H1 (cell line): ENCODE measurements around the gene AMOTL2. TPM values are rescaled to one million over a fixed set of nuclear protein-coding genes. Genes with fewer than 3 reads are reported as not detected.

Experiments
- CTCF ChIA-PET: fragments of 300-600 bp; sonication (Branson Sonifier 250); formaldehyde crosslinking; loops from one replicate; lab custom pipeline; 2021; ENCODE audit not compliant: partially characterized antibody; lab: Charles Lee
- POLR2A ChIA-PET: fragments of 300-600 bp; sonication (Branson Sonifier 250); formaldehyde crosslinking; loops from one replicate; lab custom pipeline; 2021; ENCODE audit warnings: inconsistent platforms; ENCODE audit not compliant: partially characterized antibody; lab: Charles Lee
- DNase-seq, 2 experiments: peaks; one replicate each; pipeline versions ENCODE4 v3.0.0 to v3.0.0-alpha.2; 2010 to 2022; ENCODE audit warnings: low spot score in 2 of 2, low read depth in 1 of 2, mixed read lengths in 1 of 2
- FAIRE-seq: peaks from 2 replicates; lab custom pipeline; 2011; peaks lifted over from hg19 to GRCh38; lab: Jason Lieb, UNC
- H2AFZ ChIP-seq: 2 replicates; pipeline ENCODE4 v1.8.1; 2012; ENCODE audit warnings: low read length, inconsistent platforms
- H2AK5ac ChIP-seq: 2 replicates; pipeline ENCODE4 v1.6.1; 2013; ENCODE audit warnings: low read depth, low read length
- H2BK120ac ChIP-seq: replicated peaks from 2 replicates; pipeline ENCODE3; 2013; ENCODE audit warnings: low read depth, low read length, inconsistent platforms
- H2BK12ac ChIP-seq: 2 replicates; pipeline ENCODE4 v1.6.1; 2013; ENCODE audit warnings: low read depth, low read length
- H2BK15ac ChIP-seq: 2 replicates; pipeline ENCODE4 v1.6.1; 2013; ENCODE audit warnings: low read length
- H2BK20ac ChIP-seq: 2 replicates; pipeline ENCODE4 v1.6.1; 2013; ENCODE audit warnings: low read length
- H2BK5ac ChIP-seq: 2 replicates; pipeline ENCODE4 v1.6.1; 2013; ENCODE audit warnings: low read depth, low read length
- H3K14ac ChIP-seq: 2 replicates; pipeline ENCODE4 v1.6.1; 2013; ENCODE audit warnings: inconsistent platforms; ENCODE audit not compliant: insufficient read length
- H3K18ac ChIP-seq: 2 replicates; pipeline ENCODE4 v1.6.1; 2013; ENCODE audit warnings: low read length; ENCODE audit errors: extremely low read depth
- H3K23ac ChIP-seq: 2 replicates; pipeline ENCODE4 v1.6.1; 2013; ENCODE audit warnings: inconsistent platforms; ENCODE audit not compliant: insufficient read length
- H3K23me2 ChIP-seq: 2 replicates; pipeline ENCODE4 v1.6.1; 2013; ENCODE audit warnings: low read depth, low read length
- H3K27ac ChIP-seq: 2 replicates; pipeline ENCODE4 v1.6.1; 2011; ENCODE audit warnings: low read depth, low read length, inconsistent platforms
- H3K27me3 ChIP-seq, 4 experiments: replicated peaks in 1 of 4; 1 replicate in 1 of 4; 2 replicates in 3 of 4; pipeline versions ENCODE4 v1.6.1 to v1.8.1; 2011 to 2013; ENCODE audit warnings: low read length in 3 of 4, mild to moderate bottlenecking in 3 of 4, inconsistent platforms in 2 of 4, mixed read lengths in 2 of 4, moderate library complexity in 1 of 4; ENCODE audit not compliant: control insufficient read depth in 3 of 4, insufficient read depth in 3 of 4; ENCODE audit errors: extremely low read depth in 1 of 4
- H3K36me3 ChIP-seq, 4 experiments: 2 replicates each; pipeline versions ENCODE4 v1.6.1 to v1.8.1; 2011 to 2013; ENCODE audit warnings: mild to moderate bottlenecking in 4 of 4, low read length in 3 of 4, moderate library complexity in 2 of 4, control low read depth in 1 of 4, inconsistent platforms in 1 of 4; ENCODE audit not compliant: insufficient read depth in 4 of 4, control insufficient read depth in 2 of 4
- H3K4ac ChIP-seq: replicated peaks from 2 replicates; pipeline ENCODE3; 2013; ENCODE audit warnings: low read length, low read depth, mixed read lengths, inconsistent platforms; ENCODE audit not compliant: insufficient read length
- H3K4me1 ChIP-seq, 4 experiments: replicated peaks in 1 of 4; 1 replicate in 1 of 4; 2 replicates in 3 of 4; pipeline versions ENCODE4 v1.6.1 to v1.8.1; 2011 to 2013; ENCODE audit warnings: low read length in 3 of 4, inconsistent platforms in 2 of 4, mixed read lengths in 1 of 4; ENCODE audit not compliant: insufficient read depth in 4 of 4, control insufficient read depth in 3 of 4
- H3K4me2 ChIP-seq, 2 experiments: 2 replicates each; pipeline versions ENCODE4 v1.6.1 to v1.8.1; 2011 to 2013; ENCODE audit warnings: low read depth in 2 of 2, low read length in 2 of 2, control low read depth in 1 of 2, inconsistent platforms in 1 of 2, mild to moderate bottlenecking in 1 of 2; ENCODE audit not compliant: insufficient read depth in 1 of 2
- H3K4me3 ChIP-seq, 4 experiments: fragments of 200-600, 300-600 bp in 1 of 4; sonication (generic), shearing (Covaris generic), sonication (Bioruptor Twin) in 1 of 4; 2 replicates each; pipeline versions ENCODE4 v1.5.1 to v1.8.1; 2011 to 2016; ENCODE audit warnings: low read length in 4 of 4, low read depth in 3 of 4, control low read depth in 2 of 4, inconsistent platforms in 2 of 4, mild to moderate bottlenecking in 2 of 4, mixed read lengths in 1 of 4, moderate library complexity in 1 of 4; ENCODE audit not compliant: insufficient read depth in 2 of 4; ENCODE audit errors: extremely low read depth in 1 of 4
- H3K56ac ChIP-seq: replicated peaks from 2 replicates; pipeline ENCODE3; 2013; ENCODE audit warnings: low read depth, mild to moderate bottlenecking, mixed read lengths, low read length, inconsistent platforms; ENCODE audit not compliant: insufficient read length
- H3K79me1 ChIP-seq: 2 replicates; pipeline ENCODE4 v1.6.1; 2013; ENCODE audit warnings: low read depth, low read length, control low read depth
- H3K79me2 ChIP-seq, 2 experiments: 2 replicates each; pipeline versions ENCODE4 v1.6.1 to v1.8.1; 2012 to 2013; ENCODE audit warnings: low read length in 2 of 2, mild to moderate bottlenecking in 2 of 2, inconsistent platforms in 1 of 2; ENCODE audit not compliant: insufficient read depth in 2 of 2, control insufficient read depth in 1 of 2
- H3K9ac ChIP-seq, 4 experiments: replicated peaks in 1 of 4; 1 replicate in 1 of 4; 2 replicates in 3 of 4; pipeline versions ENCODE4 v1.6.1 to v1.8.1; 2011 to 2013; ENCODE audit warnings: low read depth in 3 of 4, low read length in 3 of 4, control low read depth in 2 of 4, mild to moderate bottlenecking in 2 of 4, moderate library complexity in 2 of 4, inconsistent platforms in 1 of 4; ENCODE audit errors: extremely low read depth in 1 of 4
- H3K9me3 ChIP-seq, 2 experiments: 2 replicates each; pipeline versions ENCODE4 v1.6.1 to v1.8.1; 2012 to 2013; ENCODE audit warnings: mild to moderate bottlenecking in 2 of 2, moderate library complexity in 2 of 2, control low read depth in 1 of 2, inconsistent platforms in 1 of 2, low read depth in 1 of 2, low read length in 1 of 2, mixed read lengths in 1 of 2; ENCODE audit not compliant: insufficient read depth in 2 of 2
- H4K20me1 ChIP-seq, 2 experiments: replicated peaks in 1 of 2; 2 replicates each; pipeline versions ENCODE3 to v1.8.1; 2011 to 2013; ENCODE audit warnings: inconsistent platforms in 2 of 2, low read length in 2 of 2, mild to moderate bottlenecking in 1 of 2; ENCODE audit not compliant: insufficient read depth in 2 of 2, control insufficient read depth in 1 of 2
- H4K5ac ChIP-seq: 2 replicates; pipeline ENCODE4 v1.6.1; 2013; ENCODE audit warnings: low read length, low read depth, mixed read lengths, inconsistent platforms; ENCODE audit not compliant: insufficient read length
- H4K8ac ChIP-seq: 2 replicates; pipeline ENCODE4 v1.8.0; 2013; ENCODE audit warnings: mild to moderate bottlenecking, moderate library complexity, low read length, inconsistent platforms; ENCODE audit not compliant: insufficient read depth; ENCODE audit errors: extremely low read depth
- H4K91ac ChIP-seq: replicated peaks from 2 replicates; pipeline ENCODE3; 2013; ENCODE audit warnings: low read length, mixed read lengths, inconsistent platforms; ENCODE audit not compliant: insufficient read length
- BACH1 ChIP-seq: IDR thresholded peaks from 2 replicates; pipeline ENCODE4 v1.6.1; 2012; ENCODE audit warnings: low read length, improper control_type of control experiment
- BRCA1 ChIP-seq: IDR thresholded peaks from 2 replicates; pipeline ENCODE4 v1.6.1; 2012; ENCODE audit warnings: low read depth, low read length, improper control_type of control experiment
- CHD1 ChIP-seq: IDR thresholded peaks from 2 replicates; pipeline ENCODE4 v1.6.1; 2012; ENCODE audit warnings: low read depth, low read length, improper control_type of control experiment
- CREB1 ChIP-seq: IDR thresholded peaks from 2 replicates; pipeline ENCODE4 v1.6.1; 2012; ENCODE audit warnings: inconsistent platforms
- JUND ChIP-seq: IDR thresholded peaks from 2 replicates; pipeline ENCODE4 v1.6.1; 2011; ENCODE audit warnings: mild to moderate bottlenecking, improper control_type of control experiment, low read length
- KDM1A ChIP-seq: fragments of 200-600, 300-600 bp; sonication (generic); IDR thresholded peaks from 2 replicates; pipeline ENCODE4 v1.7.1; 2016; ENCODE audit warnings: mild to moderate bottlenecking, low read length, borderline replicate concordance
- MAFK ChIP-seq: IDR thresholded peaks from 2 replicates; pipeline ENCODE4 v1.6.1; 2012; ENCODE audit warnings: low read depth, mild to moderate bottlenecking, improper control_type of control experiment, low read length
- RXRA ChIP-seq: IDR thresholded peaks from 2 replicates; pipeline ENCODE4 v1.6.1; 2011; ENCODE audit warnings: low read depth, mild to moderate bottlenecking, low read length, moderate library complexity; ENCODE audit not compliant: insufficient read depth
- SIN3A ChIP-seq, 2 experiments: IDR thresholded peaks in 1 of 2; conservative IDR thresholded peaks in 1 of 2; 2 replicates each; pipeline ENCODE4 v1.6.1; 2011 to 2012; ENCODE audit warnings: low read length in 2 of 2, improper control_type of control experiment in 1 of 2, low read depth in 1 of 2, mild to moderate bottlenecking in 1 of 2
- SP2 ChIP-seq: IDR thresholded peaks from 2 replicates; pipeline ENCODE4 v1.6.1; 2012; ENCODE audit warnings: mild to moderate bottlenecking, low read length, inconsistent platforms
- SRF ChIP-seq: IDR thresholded peaks from 2 replicates; pipeline ENCODE4 v1.6.1; 2011; ENCODE audit warnings: mild to moderate bottlenecking, low read depth, low read length, moderate library complexity
- WGBS, 2 experiments: shearing (Covaris generic) in 1 of 2; methylation state at CpG; one replicate each; pipeline versions ENCODE4 v1.1.6 to v1.1.7; 2013 to 2015; ENCODE audit warnings: low lambda C conversion rate in 2 of 2, mixed read lengths in 2 of 2, inconsistent platforms in 1 of 2, low coverage in 1 of 2, missing lambda C conversion rate in 1 of 2; ENCODE audit not compliant: insufficient replicate concordance in 2 of 2, insufficient coverage in 1 of 2, insufficient read length in 1 of 2; ENCODE audit errors: extremely low coverage in 1 of 2, missing lambda C conversion rate in 1 of 2; 5-methylcytosine and 5-hydroxymethylcytosine counted together
- polyA plus RNA-seq, 7 experiments: library from polyadenylated mRNA; depleted of rRNA in 3 of 7; stranded (reverse) in 5 of 7; unstranded in 2 of 7; fragments of >200 nt in 5 of 7; fragments of 200-250 nt in 2 of 7; gene quantifications; 1 replicate in 5 of 7; 2 replicates in 1 of 7; 4 replicates in 1 of 7; pipeline versions ENCODE4 v1.2.1 to v1.2.3, GENCODE V29; 2011 to 2013; ENCODE audit warnings: missing spikeins in 2 of 7, mixed read lengths in 2 of 7
- total RNA-seq: library from RNA; stranded (reverse); fragmentation: NEBNext Ultra II Directional; extraction: Animal tissue kit (Norgen Biotek cat#: 25700); gene quantifications from 2 replicates; pipeline ENCODE4 v1.2.1, GENCODE V29; 2021
- TF ChIP-seq, protein P1 (sequence below): IDR thresholded peaks from 2 replicates; pipeline ENCODE4 v1.6.1; 2012; ENCODE audit warnings: inconsistent platforms

Gene AMOTL2
- total and polyA plus RNA-seq, 2 of the 8 experiments (the other 6 are each of a cell fraction or from before 2014, with no cell fraction given): 19.0 to 63.7 TPM

DNA sequence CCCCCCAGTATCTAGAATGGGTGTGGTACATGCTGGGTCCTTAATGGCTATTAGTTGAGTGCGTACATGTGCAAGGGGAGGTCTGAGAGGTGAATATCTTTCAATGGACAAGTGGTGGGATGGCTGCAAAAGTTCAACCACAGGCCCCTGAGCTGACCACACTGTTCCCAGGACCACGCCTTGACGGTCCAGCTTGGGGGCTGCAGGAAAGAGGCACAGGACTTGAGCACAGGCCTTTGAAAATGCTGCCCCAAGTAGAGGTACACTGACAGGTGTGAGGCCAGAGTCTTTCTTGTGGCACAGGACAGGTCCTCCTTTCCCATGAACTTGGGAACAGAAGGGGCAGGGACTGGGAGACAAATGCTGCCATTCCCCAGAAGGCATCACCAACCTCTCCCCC is 24.0 kb downstream of the AMOTL2 start:
- H4K5ac ChIP-seq: no peak overlapping the region
- CTCF ChIA-PET: interaction anchor here (1.0 to 4.0 kb wide), 7 partner anchors 10 to 105 kb away, joined by 3 to 18 read pairs (median 4); no protein-coding TSS in a partner anchor

More for the DNA sequence above, 24.0 kb downstream of the AMOTL2 start:
- TF ChIP-seq MAFK: no peak
- TF ChIP-seq SIN3A (conservative IDR thresholded peaks at IDR 0.05 in 1 of 2, IDR thresholded peaks at IDR 0.05 in 1 of 2; ENCODE audit: low read depth in 1 of 2, low read length in 2 of 2): no peak
- TF ChIP-seq CREB1: no peak
- no peak for TF ChIP-seq RXRA
- no peak for TF ChIP-seq SRF
- no peak for TF ChIP-seq CHD1
- TF ChIP-seq KDM1A: no peak
- no peak for TF ChIP-seq JUND
- TF ChIP-seq SP2: no peak
- TF ChIP-seq, protein P1, sequence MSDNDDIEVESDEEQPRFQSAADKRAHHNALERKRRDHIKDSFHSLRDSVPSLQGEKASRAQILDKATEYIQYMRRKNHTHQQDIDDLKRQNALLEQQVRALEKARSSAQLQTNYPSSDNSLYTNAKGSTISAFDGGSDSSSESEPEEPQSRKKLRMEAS: no peak
- no peak for TF ChIP-seq BACH1
- TF ChIP-seq BRCA1: no peak
- Histone ChIP-seq H2AFZ (no peak overlapping the region), H3K36me3 (peaks cover 4 to 13% (median 5%) of the 10 kb centered on the region in 4 experiments; a peak in 6 of 8 replicates), H4K20me1 (peaks cover 0 to 3% of the 10 kb centered on the region in 2 experiments), H3K4me2 (no peak overlapping the region), H3K18ac (no peak overlapping the region), H3K9me3 (no peaks in the 10 kb centered on the region; a peak in 1 of 4 replicates), H2BK12ac (peak overlapping the region; percentile 75; the same call in 1 of the 2 replicates), H3K79me1 (no peaks in the 10 kb centered on the region), H2BK20ac (no peak overlapping the region), H3K14ac (no peak overlapping the region), H3K4me3 (no peak overlapping the region), H3K23me2 (no peaks in the 10 kb centered on the region), H3K56ac (no peak overlapping the region), H2BK15ac (peak overlapping the region; percentile 95; the same call in 1 of the 2 replicates), H3K4me1 (peaks cover 0 to 6% (median 3%) of the 10 kb centered on the region in 4 experiments; a peak in 3 of 7 replicates), H3K27me3 (no peaks in the 10 kb centered on the region), H3K79me2 (no peaks in the 10 kb centered on the region), H2AK5ac (0 out of 2 replicates have a peak overlapping the region, but pooled peaks have one; percentile 61), H4K8ac (no peak overlapping the region; the same call in 1 of the 2 replicates), H3K4ac (no peak overlapping the region), H2BK120ac (no peak overlapping the region), H4K91ac (no peak overlapping the region), H3K9ac (no peak overlapping the region), H3K23ac (no peak overlapping the region), H2BK5ac (no peak overlapping the region), H3K27ac (no peak overlapping the region)
- no peak for DNase-seq
- 98% methylated on average over 3 of the region's 3 CpGs; no CpG with 5 or more reads in 1 of the 2 experiments for WGBS, 2 experiments
- POLR2A ChIA-PET: interaction anchor here (0.6 to 45.2 kb wide), 4 partner anchors 3 to 756 kb away, joined by 3 to 1731 read pairs (median 1268); partner anchors contain the start of gene AMOTL2
- no peak for FAIRE-seq
